ENCODE measurements around the gene PLD3. TPM values are rescaled to one million over a fixed set of nuclear protein-coding genes. Genes with fewer than 3 reads are reported as not detected.

Gene PLD3
- total RNA-seq, 2 donors from 2014 or later: 155 to 162 TPM

Small RNA genes lying within 50 kb of the gene (microRNA-seq; reads per million reads assigned to microRNA genes)
- 0 to 0.45 reads per million in 2 donors for gene MIR6796 (ENCODE audit: borderline number of aligned reads in 2 of 2, borderline replicate concordance in 2 of 2)

Small RNA genes lying within 50 kb of the gene (small RNA-seq; reads per million reads assigned to genes)
- gene MIR6796: not detected
- not detected for gene RF00019
- not detected for gene RNU6-945P

Other genes starting within 250 kb of the PLD3 start
- gene MAP3K10, start 157.3 kb upstream of the PLD3 start, total RNA-seq: 10 to 100 TPM; 15.8 to 25.7 TPM
- gene TTC9B, start 130.3 kb upstream of the PLD3 start, total RNA-seq: not detected
- not detected for gene CCNP, start 122.0 kb upstream of the PLD3 start, total RNA-seq
- 10 to 100 TPM; 46.2 to 96.2 TPM for gene AKT2, start 63.4 kb upstream of the PLD3 start, total RNA-seq
- gene C19orf47, start 298 bp upstream of the PLD3 start, total RNA-seq: 10 to 100 TPM in 1 of 2 donors, 1 to 10 TPM in 1; 3.9 to 19.8 TPM
- gene HIPK4, start 41.5 kb downstream of the PLD3 start, total RNA-seq: not detected
- gene PRX, start 64.7 kb downstream of the PLD3 start, total RNA-seq: 10 to 100 TPM in 1 of 2 donors, 1 to 10 TPM in 1; 5.7 to 14.8 TPM
- gene SERTAD1, start 77.3 kb downstream of the PLD3 start, total RNA-seq: 1 to 10 TPM; 6.9 to 7.3 TPM
- 10 to 100 TPM in 1 of 2 donors, 1 to 10 TPM in 1; 5.7 to 10.2 TPM for gene SERTAD3, start 95.6 kb downstream of the PLD3 start, total RNA-seq
- 100 to 1,000 TPM in 1 of 2 donors, 10 to 100 TPM in 1; 79.8 to 109 TPM for gene BLVRB, start 117.0 kb downstream of the PLD3 start, total RNA-seq
- gene SPTBN4, start 118.3 kb downstream of the PLD3 start, total RNA-seq: 1 to 10 TPM; 1.8 to 6.3 TPM
- gene SHKBP1, start 228.2 kb downstream of the PLD3 start, total RNA-seq: 10 to 100 TPM; 43.3 to 63.6 TPM

Measured in body of pancreas (tissue), 4 donors.